HG03064 (cell line): ENCODE measurements around the gene MCMBP.

Experiments
- ATAC-seq: cut with Tn5 transposase; IDR thresholded peaks from one replicate; pipeline ENCODE4 v1.9.1; 2021; ENCODE audit warnings: low read depth; ENCODE audit not compliant: unreplicated experiment

The MCMBP gene

GRCh38 chr10:119834188-119834587 lies 38.5 kb downstream of the MCMBP start:
- no peak for ATAC-seq

- no peak for ATAC-seq
Observed at GRCh38 chr10:119832951-119833350, 39.7 kb downstream of the MCMBP start.

DNA sequence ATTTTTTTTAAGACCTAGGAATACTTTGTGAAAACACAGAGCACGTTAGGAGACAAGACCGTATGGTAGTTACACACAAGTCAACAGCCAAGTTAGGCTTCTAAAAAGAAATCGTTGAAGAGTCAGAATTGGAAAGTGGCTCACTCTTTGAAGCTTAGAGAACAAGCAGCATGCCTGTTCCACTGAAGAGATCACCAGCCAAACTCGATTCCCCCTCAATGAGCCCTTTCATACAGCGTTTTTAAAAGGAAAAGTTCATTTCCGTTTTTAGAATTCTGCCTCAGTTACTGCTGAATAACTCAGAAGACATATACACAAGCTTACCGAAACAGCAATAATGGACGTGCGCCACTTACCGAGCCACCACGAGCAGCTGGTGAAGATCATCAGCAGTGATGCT lies 41.0 kb downstream of the MCMBP start:
- ATAC-seq: no peak

DNA sequence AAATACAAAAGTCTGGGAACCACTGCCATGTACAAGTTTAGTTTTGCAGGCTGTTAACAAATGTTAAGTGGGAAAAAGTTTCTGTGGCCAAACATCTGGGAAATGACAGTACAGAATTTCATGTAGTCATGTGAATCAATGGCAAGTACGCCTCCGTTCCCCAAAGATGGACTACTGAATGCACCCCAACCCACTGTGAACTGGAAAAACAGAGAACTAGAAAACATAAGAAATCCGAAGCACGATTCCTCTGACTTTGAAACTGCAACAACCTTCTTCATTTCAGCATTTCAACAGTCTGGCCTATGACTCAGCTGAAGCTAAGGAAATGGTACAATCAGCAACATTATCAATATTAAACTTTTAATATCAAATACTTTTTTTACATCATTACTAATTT lies 41.8 kb downstream of the MCMBP start:
- no peak for ATAC-seq

DNA sequence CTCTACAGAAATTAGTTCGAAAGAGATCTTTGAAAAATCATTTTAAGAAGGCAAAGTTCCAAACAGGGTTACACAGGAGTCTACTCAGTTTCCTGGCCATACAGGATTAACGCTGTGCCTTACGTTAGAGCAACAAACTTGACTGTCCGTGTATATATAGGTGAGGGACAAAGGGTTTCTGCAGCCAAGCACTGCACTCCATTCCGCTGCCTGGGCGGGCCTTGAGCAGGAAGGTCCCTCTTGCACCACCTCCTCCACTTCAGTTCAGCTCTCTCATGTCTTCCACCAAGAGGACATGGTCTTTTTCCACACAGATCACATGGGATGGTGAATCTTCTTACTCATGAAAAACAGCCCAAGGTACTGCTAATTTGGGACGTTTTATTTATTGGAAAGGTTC lies 43.2 kb downstream of the MCMBP start:
- no peak for ATAC-seq

- no peak for ATAC-seq
Observed at GRCh38 chr10:119827430-119827829, 45.2 kb downstream of the MCMBP start.

- no peak for ATAC-seq
Observed at GRCh38 chr10:119826771-119827170, 45.9 kb downstream of the MCMBP start.

DNA sequence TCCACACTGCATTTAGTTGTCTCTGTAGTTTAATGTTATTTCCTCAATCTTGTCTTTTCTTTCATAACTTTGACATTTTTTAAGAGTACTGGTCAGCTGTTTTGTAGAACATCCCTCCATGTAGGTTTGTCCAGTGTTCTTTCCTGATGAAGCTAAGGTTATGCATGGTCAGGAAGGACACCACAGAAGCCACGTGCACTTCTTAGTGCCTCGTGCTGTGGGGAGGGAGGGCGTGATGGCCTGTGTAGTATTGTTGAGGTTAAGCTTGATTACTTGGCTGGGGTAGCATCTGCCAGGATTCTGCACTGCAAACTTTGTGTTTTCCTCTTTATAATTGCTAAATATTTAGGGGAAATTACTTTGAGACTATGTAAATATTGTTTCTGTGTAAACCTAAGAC lies 48.3 kb downstream of the MCMBP start:
- no peak for ATAC-seq

DNA sequence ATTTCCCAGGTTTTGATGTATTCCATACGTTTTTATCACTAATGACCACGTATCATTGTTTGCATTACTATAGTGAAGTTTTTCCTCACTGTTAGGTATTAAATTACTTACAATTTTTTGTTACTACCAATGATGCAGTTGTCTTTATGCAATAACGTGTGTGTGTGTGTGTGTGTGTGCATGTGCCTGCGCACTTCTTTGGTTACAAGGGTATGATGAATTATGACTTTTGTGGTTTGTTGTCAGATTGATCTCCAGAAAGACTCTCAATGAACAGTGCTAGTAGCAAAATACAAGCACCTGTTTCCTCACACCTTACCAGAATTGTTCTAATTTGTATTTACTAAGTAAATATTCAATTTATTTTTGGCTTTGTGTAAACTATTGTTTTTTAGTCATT lies 51.5 kb downstream of the MCMBP start:
- ATAC-seq: no peak

GRCh38 chr10:119818889-119819270 lies 53.8 kb downstream of the MCMBP start:
- no peak for ATAC-seq

DNA sequence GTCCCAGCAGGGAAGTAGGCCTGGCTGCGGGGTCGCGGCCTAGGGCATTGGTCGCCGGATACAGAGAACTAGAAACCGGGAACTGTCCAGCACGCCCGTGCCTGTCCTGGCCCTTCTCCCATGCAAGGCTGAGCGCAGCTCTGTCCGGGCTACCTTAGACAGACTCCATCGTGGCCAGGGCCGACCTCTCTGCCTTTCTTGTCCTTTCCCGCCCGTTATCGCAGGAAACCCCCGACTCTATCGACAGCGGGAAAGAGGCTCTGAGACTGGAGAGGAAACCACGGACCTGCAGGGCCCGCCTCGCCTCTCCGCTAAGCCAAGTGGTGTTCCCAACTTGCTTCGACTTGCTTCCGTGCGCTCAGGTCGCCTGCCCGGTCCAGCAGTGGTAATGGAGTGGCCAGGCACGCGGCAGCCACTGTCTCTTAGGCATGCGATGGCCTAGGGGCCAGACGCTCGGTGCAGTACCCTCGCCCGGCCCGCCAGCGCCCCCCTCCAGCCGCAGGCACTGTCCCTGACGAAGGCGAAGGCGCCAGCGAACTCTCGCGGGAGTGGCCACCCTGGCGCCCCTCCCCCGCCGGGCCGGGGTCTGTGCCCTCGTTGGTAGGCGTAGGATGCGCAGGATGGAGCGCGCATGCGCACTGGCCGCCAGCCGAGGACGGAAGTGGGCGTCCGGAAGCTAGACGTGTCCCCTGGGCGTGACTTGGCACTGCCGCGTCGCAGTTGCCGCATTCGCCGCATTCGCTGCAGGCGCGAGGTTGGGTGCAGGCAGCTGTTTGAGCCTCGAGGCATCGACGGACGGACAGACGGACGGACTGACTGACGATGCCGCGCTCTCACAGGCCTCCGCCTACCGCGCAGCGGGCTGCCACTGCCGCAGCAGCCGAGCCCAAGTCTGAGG lies 54.4 kb downstream of the MCMBP start:
- ATAC-seq: no peak

DNA sequence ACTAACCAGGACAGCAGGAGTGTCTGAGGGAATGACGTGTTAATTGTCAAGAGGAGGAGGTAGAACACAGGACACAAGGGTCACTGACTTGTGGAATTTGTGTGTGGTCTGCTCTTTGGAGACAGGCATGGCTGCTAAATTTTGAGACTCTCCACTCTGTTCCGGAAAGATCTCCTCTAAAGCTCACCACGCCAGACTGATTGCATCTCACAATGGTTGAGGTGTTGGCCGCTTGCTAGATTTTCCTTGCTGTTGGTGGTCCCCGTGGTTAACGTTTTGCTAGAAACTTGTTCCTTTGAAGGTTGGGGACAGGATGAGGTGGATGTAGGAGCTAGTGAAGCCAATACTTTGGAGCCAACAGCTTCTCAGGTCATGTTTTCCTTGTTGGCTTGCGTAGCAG lies 57.0 kb downstream of the MCMBP start:
- no peak for ATAC-seq

- no peak for ATAC-seq
Observed at GRCh38 chr10:119812684-119813083, 60.0 kb downstream of the MCMBP start.

DNA sequence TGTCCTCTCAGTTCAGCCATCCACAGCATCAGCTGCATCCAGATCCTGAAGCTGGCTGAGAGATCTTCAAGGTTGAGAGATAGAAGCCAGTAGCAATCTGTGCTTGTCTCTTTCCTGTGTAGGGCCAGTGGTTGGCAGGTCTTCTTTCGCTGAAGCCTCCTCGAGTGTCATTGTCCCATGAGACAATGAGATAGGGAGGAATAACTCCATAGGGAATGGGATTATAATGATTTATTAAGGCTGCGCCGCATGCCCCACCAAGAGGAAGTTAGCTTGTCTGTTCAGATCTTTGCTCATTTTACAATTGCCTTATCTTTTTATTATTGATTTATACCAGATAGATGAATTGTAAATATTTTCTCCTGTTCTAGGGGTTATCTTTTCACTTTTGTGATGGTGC lies 61.5 kb downstream of the MCMBP start:
- ATAC-seq: no peak

DNA sequence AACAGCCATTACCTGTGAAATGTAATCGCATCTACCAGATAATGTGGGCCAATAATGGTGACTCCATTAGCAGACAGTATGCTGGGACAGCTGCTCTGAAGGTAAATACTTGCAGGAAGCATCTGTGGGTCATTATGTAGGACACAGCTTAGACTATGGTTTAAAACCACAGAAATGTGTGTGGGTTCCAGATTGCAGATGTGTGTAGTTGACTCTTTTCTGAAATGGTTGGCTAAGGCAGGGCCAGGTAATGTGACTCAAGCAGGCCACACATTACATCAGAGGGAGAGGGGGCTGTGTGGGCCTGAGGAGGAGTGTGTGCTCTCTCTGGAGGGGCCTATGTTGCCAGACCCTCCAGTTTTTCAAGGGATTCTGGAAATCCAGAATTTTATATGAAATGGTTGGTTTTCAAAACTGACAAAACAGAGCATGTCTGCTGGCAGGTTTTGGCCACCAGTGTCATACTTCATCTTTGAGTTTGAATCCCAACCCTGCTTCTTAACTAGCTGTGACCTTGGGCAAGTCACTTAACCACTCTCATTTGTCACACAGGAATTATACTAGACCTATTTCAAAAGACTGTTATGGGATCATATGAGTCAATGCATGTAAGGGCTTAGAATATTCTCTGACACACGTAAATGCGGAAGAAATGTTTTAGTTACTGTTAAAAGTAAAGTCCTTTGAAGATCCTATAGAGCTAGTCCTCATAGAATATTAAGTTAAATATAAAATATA lies 64.5 kb downstream of the MCMBP start:
- ATAC-seq: no peak

- no peak for ATAC-seq
Observed at GRCh38 chr10:119806334-119807130, 66.1 kb downstream of the MCMBP start.

DNA sequence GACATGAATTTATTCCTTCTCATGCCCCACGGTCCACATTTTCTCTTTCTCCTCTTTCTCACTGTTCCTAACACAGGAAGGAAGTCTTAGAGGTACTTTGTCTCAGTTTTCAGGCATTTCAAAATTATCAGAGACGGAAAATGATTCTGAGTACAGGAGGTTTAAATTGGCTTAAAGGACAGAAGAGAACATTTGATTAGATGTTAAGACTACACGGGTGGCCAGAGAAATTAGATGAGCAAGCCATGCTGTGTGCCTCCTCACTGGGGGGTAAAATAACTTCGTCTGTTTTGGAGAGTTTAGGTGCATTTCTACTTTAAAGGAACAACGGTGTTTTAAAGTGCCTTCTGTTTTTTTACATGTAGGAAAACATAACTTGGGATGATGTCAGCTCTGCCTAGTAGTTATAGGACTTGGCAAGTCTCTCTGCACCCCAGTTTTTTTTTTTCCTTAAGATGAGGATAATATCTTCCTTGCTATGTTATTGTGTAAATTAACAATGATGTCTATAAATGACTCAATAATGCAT lies 66.9 kb downstream of the MCMBP start:
- no peak for ATAC-seq

- ATAC-seq: no peak
Observed at GRCh38 chr10:119803264-119803663, 69.4 kb downstream of the MCMBP start.

DNA sequence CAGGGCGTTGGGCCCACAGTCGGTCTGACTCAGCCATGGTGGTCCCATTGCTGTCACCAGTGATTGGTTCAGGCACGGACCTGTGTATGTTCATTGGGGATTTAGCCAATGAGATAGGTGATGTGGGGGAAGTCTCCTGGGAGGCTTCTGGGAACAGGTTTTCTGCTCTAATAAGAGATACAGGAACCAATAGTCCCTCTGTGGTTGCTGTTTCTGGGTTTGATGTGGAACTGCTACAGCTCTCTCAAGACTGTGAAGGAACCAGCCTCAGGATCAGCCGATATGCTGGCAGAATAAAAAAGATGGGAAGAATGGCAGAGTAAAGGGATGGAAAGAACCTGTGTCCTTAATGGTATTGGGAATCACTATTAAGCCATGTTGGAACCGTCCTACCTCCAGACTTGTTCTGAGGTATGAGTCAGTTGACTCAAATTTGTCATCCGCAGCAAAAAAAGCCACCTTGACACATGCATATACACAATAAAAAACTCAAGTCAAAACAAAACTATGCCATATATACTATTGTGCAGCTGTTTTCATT lies 70.6 kb downstream of the MCMBP start:
- ATAC-seq: no peak

DNA sequence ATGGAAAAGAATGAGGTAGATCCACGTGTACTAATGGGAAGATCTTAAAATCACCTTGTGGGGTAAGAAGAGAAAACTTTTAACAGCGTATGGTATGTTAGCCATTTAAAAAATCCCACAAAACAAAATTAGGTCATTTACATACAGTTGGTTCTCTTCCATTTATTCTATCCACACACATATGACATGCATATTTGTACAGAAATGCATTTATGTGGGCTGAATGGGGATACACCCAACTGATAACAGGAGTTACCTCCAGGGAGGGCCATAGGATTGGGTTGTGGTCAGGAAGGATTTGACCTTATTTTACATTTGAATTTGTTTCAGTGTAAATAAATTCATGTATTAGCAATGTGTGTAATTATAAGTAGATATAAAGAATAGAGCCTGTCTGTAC lies 71.5 kb downstream of the MCMBP start:
- ATAC-seq: no peak

DNA sequence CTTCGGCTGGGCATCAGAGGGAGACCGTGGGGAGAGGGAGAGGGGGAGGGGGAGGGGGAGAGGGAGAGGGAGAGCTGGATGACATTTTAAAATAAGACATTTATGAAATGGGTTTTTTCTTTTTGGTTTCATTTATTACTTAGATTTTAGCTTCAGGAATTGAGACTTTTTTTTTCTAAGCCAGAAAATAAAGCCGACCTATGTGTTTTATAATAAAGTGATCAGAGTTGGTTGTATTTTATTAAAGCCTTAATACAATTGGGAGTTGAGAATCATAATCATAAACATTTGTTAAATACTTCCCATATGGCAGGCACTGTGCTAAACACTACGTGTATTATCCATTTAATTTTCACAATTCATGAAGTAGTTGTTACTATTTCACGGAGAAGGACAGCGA lies 76.6 kb downstream of the MCMBP start:
- no peak for ATAC-seq
